OCI-LY7 (cell line): ENCODE results near the gene SPPL3. TPM values are rescaled to one million over a fixed set of nuclear protein-coding genes. Genes with fewer than 3 reads are reported as not detected.
"Not testable (repeated sequence)": the region's sequence is repeated elsewhere in the genome, so short reads cannot be mapped to it uniquely, and the experiment has no call there.

Experiments used
- BruUV-seq: library from RNA; stranded (reverse); fragments of 400-500 nt; replicated peaks from 2 replicates; lab custom pipeline; 2021; lab: Mats Ljungman, UMichigan
- CTCF ChIA-PET: fragments of 300-600 bp; sonication (Branson Sonifier 250); formaldehyde crosslinking; loops from one replicate; lab custom pipeline; 2022; ENCODE audit warnings: antibody characterized with exemption; ENCODE audit not compliant: unreplicated experiment; lab: Charles Lee
- POLR2A ChIA-PET: fragments of 300-600 bp; sonication (Branson Sonifier 250); formaldehyde crosslinking; loops from one replicate; lab custom pipeline; 2022; ENCODE audit warnings: antibody characterized with exemption; lab: Charles Lee
- DNase-seq: peaks from one replicate; pipeline ENCODE4 v3.0.0-alpha.2; 2015; ENCODE audit warnings: low spot score
- H2AFZ ChIP-seq: fragments of 200-600 bp; sonication (generic), shearing (Covaris generic); 2 replicates; pipeline ENCODE4 v1.6.1; 2014; ENCODE audit warnings: mild to moderate bottlenecking, antibody characterized with exemption, low read length, moderate library complexity
- H3K27ac ChIP-seq: fragments of 200-600 bp; sonication (generic); 2 replicates; pipeline ENCODE4 v1.5.1; 2014; ENCODE audit warnings: mixed run types, low read depth, mild to moderate bottlenecking, moderate library complexity, low read length, inconsistent platforms; ENCODE audit not compliant: poor library complexity, severe bottlenecking
- H3K36me3 ChIP-seq: fragments of 200-600 bp; sonication (generic); 2 replicates; pipeline ENCODE4 v1.6.1; 2014; ENCODE audit warnings: mild to moderate bottlenecking, antibody characterized with exemption, low read length, moderate library complexity, mixed read lengths; ENCODE audit not compliant: insufficient read depth
- H3K4me1 ChIP-seq: fragments of 200-600 bp; sonication (generic); 2 replicates; pipeline ENCODE4 v1.5.1; 2014; ENCODE audit warnings: mild to moderate bottlenecking, low read length; ENCODE audit not compliant: insufficient read depth, poor library complexity, severe bottlenecking
- H3K4me2 ChIP-seq: fragments of 200-600 bp; sonication (generic); 2 replicates; pipeline ENCODE4 v1.6.1; 2014; ENCODE audit warnings: mild to moderate bottlenecking, low read length
- H3K4me3 ChIP-seq: fragments of 200-600 bp; sonication (generic); 2 replicates; pipeline ENCODE4 v1.5.1; 2014; ENCODE audit warnings: mild to moderate bottlenecking, low read depth, low read length; ENCODE audit not compliant: poor library complexity, severe bottlenecking
- H3K79me2 ChIP-seq: fragments of 200-600 bp; sonication (generic); 2 replicates; pipeline ENCODE4 v1.6.1; 2016; ENCODE audit warnings: low read depth, mild to moderate bottlenecking, low read length, moderate library complexity, mixed read lengths; ENCODE audit not compliant: insufficient read depth
- H3K9me2 ChIP-seq: fragments of 200-600 bp; sonication (generic); 2 replicates; pipeline ENCODE4 v1.6.1; 2016; ENCODE audit warnings: mild to moderate bottlenecking, low read length, mixed read lengths; ENCODE audit not compliant: insufficient read depth
- H3K9me3 ChIP-seq: fragments of 200-600 bp; sonication (generic); 2 replicates; pipeline ENCODE4 v1.6.1; 2014; ENCODE audit warnings: mild to moderate bottlenecking, mixed run types, low read length, mixed read lengths
- H4K20me1 ChIP-seq: fragments of 200-600 bp; sonication (generic); 2 replicates; pipeline ENCODE4 v1.6.1; 2014; ENCODE audit warnings: mild to moderate bottlenecking, antibody characterized with exemption, low read length, moderate library complexity, mixed read lengths; ENCODE audit not compliant: insufficient read depth
- EZH2phosphoT487 ChIP-seq: fragments of 200-600 bp; sonication (generic); IDR thresholded peaks from 2 replicates; pipeline ENCODE4 v1.6.1; 2018; ENCODE audit warnings: low read depth, borderline replicate concordance, mild to moderate bottlenecking, mixed run types, antibody characterized with exemption, low read length, moderate library complexity, mixed read lengths
- intact Hi-C: fragments of 100-400 bp; cut with micrococcal nuclease; formaldehyde crosslinking; loops from one replicate; pipeline ENCODE4 v1.10.0; 2022; ENCODE audit not compliant: unreplicated experiment
- total RNA-seq, 2 experiments: library from RNA; depleted of rRNA in 1 of 2; stranded (reverse); fragments of >200 nt in 1 of 2; shearing (Covaris generic) in 1 of 2; gene quantifications; 2 replicates each; pipeline ENCODE4 v1.2.3, GENCODE V29; 2014 to 2022
- TF ChIP-seq, protein P1 (sequence below): fragments of 200-600 bp; sonication (generic); conservative IDR thresholded peaks from 2 replicates; pipeline ENCODE4 v1.5.1; 2014; ENCODE audit warnings: mild to moderate bottlenecking, antibody characterized with exemption, low read length, moderate library complexity, mixed read lengths

The SPPL3 gene
- total RNA-seq, 2 experiments from 2014 or later: 8.6 to 36.6 TPM

DNA sequence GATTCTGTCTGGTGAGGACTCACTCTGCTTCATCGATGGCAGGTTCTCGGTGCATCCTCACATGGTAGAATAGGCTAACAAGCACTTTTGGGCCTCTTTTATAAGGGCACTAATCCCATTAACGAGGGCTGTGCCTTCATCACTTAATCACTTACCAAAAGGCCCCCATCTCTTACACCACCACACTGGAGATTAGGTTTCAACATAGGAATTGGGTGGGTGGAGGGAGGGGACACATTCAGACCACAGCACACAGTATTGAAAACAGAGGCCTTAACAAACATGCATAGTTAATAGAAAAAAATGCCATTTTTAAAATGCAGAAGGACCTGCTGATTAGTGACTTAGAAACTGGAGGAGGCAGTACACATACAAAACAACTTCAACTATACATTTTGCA lies 61.6 kb downstream of the SPPL3 start:
- H3K79me2 ChIP-seq: peaks cover 14% of the 10 kb centered on the region; the same call in 1 of the 2 replicates
- BruUV-seq: no TSS peak
- H3K4me1 ChIP-seq: peaks cover 12% of the 10 kb centered on the region
- H4K20me1 ChIP-seq: no peaks in the 10 kb centered on the region
- H3K4me2 ChIP-seq: no peak overlapping the region
- no peaks in the 10 kb centered on the region for H3K9me2 ChIP-seq
- POLR2A ChIA-PET: no interaction called here
- H3K27ac ChIP-seq: no peak overlapping the region
- CTCF ChIA-PET: no interaction called here
- no peaks in the 10 kb centered on the region for H3K9me3 ChIP-seq
- DNase-seq: no peak
- no peak overlapping the region for H3K4me3 ChIP-seq
- TF ChIP-seq EZH2phosphoT487: no peak
- H2AFZ ChIP-seq: no peak overlapping the region
- no peaks in the 10 kb centered on the region for H3K36me3 ChIP-seq
- intact Hi-C loops: no loop called here

DNA sequence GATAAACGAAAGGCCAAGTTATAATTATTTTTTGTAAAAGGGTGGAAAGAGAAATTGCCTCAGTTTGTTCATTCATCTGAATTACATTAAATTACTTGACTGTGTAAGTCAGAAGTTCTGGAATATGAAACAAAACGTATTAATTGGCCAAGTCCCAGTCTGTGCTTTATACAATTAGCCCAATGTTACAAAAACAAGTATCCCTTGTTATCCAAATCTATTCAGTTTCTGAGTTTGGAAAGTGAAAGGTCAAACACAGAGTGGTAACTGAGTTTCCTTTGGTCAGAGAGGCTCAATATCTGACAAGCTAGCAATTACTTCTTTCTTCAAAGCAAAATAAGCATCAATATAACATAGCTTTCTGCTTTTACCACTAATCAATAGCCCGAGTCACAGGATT lies 62.6 kb downstream of the SPPL3 start:
- H3K4me2 ChIP-seq: no peak overlapping the region
- no TSS peak for BruUV-seq
- intact Hi-C loops: no loop called here
- TF ChIP-seq, protein P1, sequence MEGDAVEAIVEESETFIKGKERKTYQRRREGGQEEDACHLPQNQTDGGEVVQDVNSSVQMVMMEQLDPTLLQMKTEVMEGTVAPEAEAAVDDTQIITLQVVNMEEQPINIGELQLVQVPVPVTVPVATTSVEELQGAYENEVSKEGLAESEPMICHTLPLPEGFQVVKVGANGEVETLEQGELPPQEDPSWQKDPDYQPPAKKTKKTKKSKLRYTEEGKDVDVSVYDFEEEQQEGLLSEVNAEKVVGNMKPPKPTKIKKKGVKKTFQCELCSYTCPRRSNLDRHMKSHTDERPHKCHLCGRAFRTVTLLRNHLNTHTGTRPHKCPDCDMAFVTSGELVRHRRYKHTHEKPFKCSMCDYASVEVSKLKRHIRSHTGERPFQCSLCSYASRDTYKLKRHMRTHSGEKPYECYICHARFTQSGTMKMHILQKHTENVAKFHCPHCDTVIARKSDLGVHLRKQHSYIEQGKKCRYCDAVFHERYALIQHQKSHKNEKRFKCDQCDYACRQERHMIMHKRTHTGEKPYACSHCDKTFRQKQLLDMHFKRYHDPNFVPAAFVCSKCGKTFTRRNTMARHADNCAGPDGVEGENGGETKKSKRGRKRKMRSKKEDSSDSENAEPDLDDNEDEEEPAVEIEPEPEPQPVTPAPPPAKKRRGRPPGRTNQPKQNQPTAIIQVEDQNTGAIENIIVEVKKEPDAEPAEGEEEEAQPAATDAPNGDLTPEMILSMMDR: no peak
- no peak for TF ChIP-seq EZH2phosphoT487
- POLR2A ChIA-PET: no interaction called here
- H3K79me2 ChIP-seq: peaks cover 9% of the 10 kb centered on the region; the same call in 1 of the 2 replicates
- no peaks in the 10 kb centered on the region for H3K36me3 ChIP-seq
- H3K4me3 ChIP-seq: no peak overlapping the region
- DNase-seq: no peak
- peaks cover 3% of the 10 kb centered on the region for H3K4me1 ChIP-seq
- H3K27ac ChIP-seq: no peak overlapping the region
- H3K9me3 ChIP-seq: no peaks in the 10 kb centered on the region
- H3K9me2 ChIP-seq: no peaks in the 10 kb centered on the region
- CTCF ChIA-PET: no interaction called here
- no peaks in the 10 kb centered on the region for H4K20me1 ChIP-seq
- no peak overlapping the region for H2AFZ ChIP-seq

DNA sequence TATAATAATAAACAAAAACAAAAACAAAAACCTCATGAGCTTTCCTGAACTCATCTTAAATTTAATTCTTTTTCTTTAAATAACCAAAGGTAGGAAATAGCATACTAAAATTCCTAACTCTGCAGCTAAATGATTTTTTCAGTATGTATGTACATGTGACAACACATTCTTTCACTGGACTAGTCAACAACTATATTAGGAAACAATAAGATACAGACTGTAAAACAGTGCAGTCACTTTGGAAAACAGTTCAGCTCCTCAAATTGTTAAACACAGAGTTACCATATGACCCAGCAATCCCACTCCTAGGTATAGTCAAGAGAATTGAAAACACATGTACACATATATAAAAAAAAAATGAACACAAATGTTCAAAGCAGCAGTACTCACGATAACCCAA lies 64.7 kb downstream of the SPPL3 start:
- Histone ChIP-seq H3K4me2 (no peak overlapping the region), H4K20me1 (peaks cover 14% of the 10 kb centered on the region), H3K4me1 (peaks cover 16% of the 10 kb centered on the region), H3K9me3 (no peaks in the 10 kb centered on the region), H3K79me2 (peaks cover 12% of the 10 kb centered on the region; the same call in 1 of the 2 replicates), H3K9me2 (no peaks in the 10 kb centered on the region), H2AFZ (no peak overlapping the region), H3K4me3 (no peak overlapping the region), H3K36me3 (no peaks in the 10 kb centered on the region), H3K27ac (no peak overlapping the region)
- ChIA-PET CTCF (no interaction called here), POLR2A (interaction anchor here (0.5 to 6.6 kb wide), 2 partner anchors 8 to 74 kb away, joined by 5 to 36 read pairs; no protein-coding TSS in a partner anchor)
- intact Hi-C loops: no loop called here
- BruUV-seq: no TSS peak
- DNase-seq: no peak
- TF ChIP-seq, protein P1: no peak
- no peak for TF ChIP-seq EZH2phosphoT487

DNA sequence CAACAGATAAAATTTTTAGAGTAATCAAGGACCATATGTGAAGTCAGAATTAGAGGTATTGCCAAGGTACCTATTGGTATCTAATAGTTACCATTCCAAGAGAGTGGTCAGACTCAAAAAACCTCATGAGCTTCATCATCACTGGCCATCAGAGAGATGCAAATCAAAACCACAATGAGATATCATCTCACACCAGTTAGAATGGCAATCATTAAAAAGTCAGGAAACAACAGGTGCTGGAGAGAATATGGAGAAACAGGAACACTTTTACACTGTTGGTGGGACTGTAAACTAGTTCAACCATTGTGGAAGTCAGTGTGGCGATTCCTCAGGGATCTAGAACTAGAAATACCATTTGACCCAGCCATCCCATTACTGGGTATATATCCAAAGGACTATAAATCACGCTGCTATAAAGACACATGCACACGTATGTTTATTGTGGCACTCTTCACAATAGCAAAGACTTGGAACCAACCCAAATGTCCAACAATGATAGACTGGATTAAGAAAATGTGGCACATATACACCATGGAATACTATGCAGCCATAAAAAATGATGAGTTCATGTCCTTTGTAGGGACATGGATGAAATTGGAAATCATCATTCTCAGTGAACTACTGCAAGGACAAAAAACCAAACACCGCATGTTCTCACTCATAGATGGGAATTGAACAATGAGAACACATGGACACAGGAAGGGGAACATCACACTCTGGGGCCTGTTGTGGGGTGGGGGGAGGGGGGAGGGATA lies 65.4 kb downstream of the SPPL3 start:
- H3K79me2 ChIP-seq: peaks cover 15% of the 10 kb centered on the region; the same call in 1 of the 2 replicates
- CTCF ChIA-PET, H3K36me3 ChIP-seq, H3K27ac ChIP-seq, DNase-seq, H2AFZ ChIP-seq, H3K9me2 ChIP-seq, H3K4me3 ChIP-seq, H3K9me3 ChIP-seq, intact Hi-C loops, BruUV-seq, H3K4me2 ChIP-seq: not testable (repeated sequence)
- POLR2A ChIA-PET: interaction anchor here (0.6 to 6.6 kb wide), 2 partner anchors 9 to 750 kb away, joined by 4 to 36 read pairs; no protein-coding TSS in a partner anchor
- peaks cover 19% of the 10 kb centered on the region for H4K20me1 ChIP-seq
- H3K4me1 ChIP-seq: peaks cover 23% of the 10 kb centered on the region
